ENCODE measurements around the gene NEIL3.

Gene NEIL3

DNA sequence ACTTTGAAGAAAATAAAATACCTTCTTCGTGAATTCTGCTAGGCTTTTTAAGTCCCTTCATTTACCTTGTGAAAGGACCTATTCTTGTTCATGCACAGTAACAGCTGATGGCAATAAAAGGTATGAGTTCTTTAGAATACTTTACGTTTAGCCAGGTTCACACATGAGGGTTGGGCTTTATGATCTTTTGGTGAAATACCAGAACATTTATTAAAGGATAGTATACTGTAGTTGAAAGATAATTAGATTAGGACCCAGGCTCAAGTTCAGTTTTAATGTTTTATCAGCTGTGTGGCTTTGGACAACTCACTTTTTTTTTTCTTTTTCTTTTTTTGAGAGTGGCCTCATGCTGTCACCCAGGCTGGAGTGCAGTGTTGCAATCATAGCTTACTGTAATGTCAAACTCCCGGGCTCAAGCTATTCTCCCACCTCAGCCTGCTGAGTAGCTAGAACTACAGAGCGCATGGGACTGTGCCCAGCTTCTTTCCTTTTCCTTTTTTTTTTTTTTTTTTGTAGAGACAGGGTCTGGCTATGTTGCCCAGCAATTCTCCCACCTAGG lies 28.2 kb upstream of the NEIL3 start:
- WGBS, 2 experiments: 92 to 97% methylated on average over 3 to 4 of the region's 4 CpGs
- Histone ChIP-seq H3K4me1 (ENCODE audit: control insufficient read depth, insufficient read depth, low read length) (no peaks in the 10 kb centered on the region), H3K36me3 (ENCODE audit: control insufficient read depth, insufficient read depth, low read length) (no peaks in the 10 kb centered on the region), H3K4me3 (ENCODE audit: insufficient read depth, low read depth, low read length) (no peak overlapping the region), H3K27me3 (ENCODE audit: control insufficient read depth, insufficient read depth, low read length, poor library complexity, severe bottlenecking) (no peaks in the 10 kb centered on the region), H3K9me3 (ENCODE audit: control insufficient read depth, low read length) (no peaks in the 10 kb centered on the region), H3K27ac (ENCODE audit: insufficient read depth, low read depth, low read length, poor library complexity, severe bottlenecking) (no peak overlapping the region)

DNA sequence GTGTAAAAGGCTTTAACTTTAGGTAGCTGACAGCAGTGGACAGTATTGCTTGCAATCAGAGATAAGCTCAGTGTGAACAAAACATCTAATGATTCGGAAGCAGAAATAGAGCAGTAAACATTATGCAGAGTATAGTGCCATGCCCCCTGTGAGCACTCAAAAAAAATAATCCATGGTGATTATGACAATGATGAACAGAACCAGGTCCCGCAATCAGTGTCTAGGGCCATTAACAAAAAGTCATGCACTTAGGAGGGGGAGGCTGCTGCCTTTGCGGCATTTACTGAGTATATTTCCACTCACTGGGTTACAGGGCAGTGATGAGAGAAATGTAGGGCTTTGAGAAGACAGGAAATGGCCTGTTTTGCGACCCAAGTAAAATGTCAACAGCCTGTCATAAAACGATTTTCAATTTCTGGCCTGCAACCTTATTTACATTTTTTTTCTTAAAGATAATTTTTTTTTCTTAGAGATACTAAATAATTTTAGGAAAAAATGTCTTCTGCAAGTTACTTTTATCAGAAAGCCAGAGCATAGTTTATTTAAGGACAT lies 27.3 kb upstream of the NEIL3 start:
- 80 to 89% methylated on average over 5 of the region's 5 CpGs for WGBS, 2 experiments
- no peak overlapping the region for H3K4me3 ChIP-seq (ENCODE audit: insufficient read depth, low read depth, low read length)
- H3K27ac ChIP-seq (ENCODE audit: insufficient read depth, low read depth, low read length, poor library complexity, severe bottlenecking): no peak overlapping the region
- no peaks in the 10 kb centered on the region for H3K36me3 ChIP-seq (ENCODE audit: control insufficient read depth, insufficient read depth, low read length)
- no peaks in the 10 kb centered on the region for H3K27me3 ChIP-seq (ENCODE audit: control insufficient read depth, insufficient read depth, low read length, poor library complexity, severe bottlenecking)
- no peaks in the 10 kb centered on the region for H3K9me3 ChIP-seq (ENCODE audit: control insufficient read depth, low read length)
- no peaks in the 10 kb centered on the region for H3K4me1 ChIP-seq (ENCODE audit: control insufficient read depth, insufficient read depth, low read length)

DNA sequence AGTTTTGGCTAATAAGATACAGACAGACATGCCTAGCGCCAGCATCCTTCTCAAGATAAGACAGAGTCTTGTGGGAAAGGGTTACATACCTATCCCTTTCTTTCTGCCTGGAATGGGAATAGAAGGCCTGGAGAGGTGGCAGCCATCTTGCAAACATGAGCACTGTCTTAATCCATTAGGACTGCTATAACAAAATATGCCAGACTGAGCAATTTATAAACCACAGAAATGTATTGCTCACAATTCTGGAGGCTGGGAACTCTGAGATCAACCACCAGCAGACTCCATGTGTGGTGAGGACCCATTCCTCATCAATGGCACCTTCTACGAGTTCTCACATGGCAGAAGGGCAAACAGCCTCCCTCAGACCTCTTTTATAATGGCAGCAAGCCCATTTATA lies 26.5 kb upstream of the NEIL3 start:
- H3K4me3 ChIP-seq (ENCODE audit: insufficient read depth, low read depth, low read length): no peak overlapping the region
- no peaks in the 10 kb centered on the region for H3K27me3 ChIP-seq (ENCODE audit: control insufficient read depth, insufficient read depth, low read length, poor library complexity, severe bottlenecking)
- no peaks in the 10 kb centered on the region for H3K36me3 ChIP-seq (ENCODE audit: control insufficient read depth, insufficient read depth, low read length)
- H3K27ac ChIP-seq (ENCODE audit: insufficient read depth, low read depth, low read length, poor library complexity, severe bottlenecking): no peak overlapping the region
- 93 to 94% methylated on average over 2 of the region's 2 CpGs for WGBS, 2 experiments
- no peaks in the 10 kb centered on the region for H3K9me3 ChIP-seq (ENCODE audit: control insufficient read depth, low read length)
- H3K4me1 ChIP-seq (ENCODE audit: control insufficient read depth, insufficient read depth, low read length): no peaks in the 10 kb centered on the region

DNA sequence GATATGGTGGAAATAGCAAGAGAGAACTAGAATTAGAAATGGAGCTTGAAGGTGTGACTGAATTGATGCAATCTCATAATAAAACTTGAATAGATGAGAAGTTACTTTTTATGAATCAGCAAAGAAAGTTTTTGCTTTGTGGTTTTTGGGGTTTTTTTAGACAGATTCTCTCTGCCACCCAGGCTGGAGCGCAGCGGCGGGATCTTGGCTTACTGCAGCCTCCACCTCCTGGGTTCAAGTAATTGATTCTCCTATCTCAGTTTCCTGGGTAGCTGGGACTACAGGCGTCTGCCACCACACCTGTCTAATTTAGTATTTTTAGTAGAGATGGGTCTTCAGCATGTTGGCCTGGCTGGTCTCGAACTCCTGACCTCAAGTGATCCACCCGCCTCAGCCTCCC lies 23.7 kb upstream of the NEIL3 start:
- Histone ChIP-seq H3K36me3 (ENCODE audit: control insufficient read depth, insufficient read depth, low read length) (no peaks in the 10 kb centered on the region), H3K4me3 (ENCODE audit: insufficient read depth, low read depth, low read length) (no peak overlapping the region), H3K27me3 (ENCODE audit: control insufficient read depth, insufficient read depth, low read length, poor library complexity, severe bottlenecking) (no peaks in the 10 kb centered on the region), H3K4me1 (ENCODE audit: control insufficient read depth, insufficient read depth, low read length) (no peaks in the 10 kb centered on the region), H3K27ac (ENCODE audit: insufficient read depth, low read depth, low read length, poor library complexity, severe bottlenecking) (no peak overlapping the region), H3K9me3 (ENCODE audit: control insufficient read depth, low read length) (no peaks in the 10 kb centered on the region)
- WGBS, 2 experiments: 89 to 91% methylated on average over 6 of the region's 6 CpGs

DNA sequence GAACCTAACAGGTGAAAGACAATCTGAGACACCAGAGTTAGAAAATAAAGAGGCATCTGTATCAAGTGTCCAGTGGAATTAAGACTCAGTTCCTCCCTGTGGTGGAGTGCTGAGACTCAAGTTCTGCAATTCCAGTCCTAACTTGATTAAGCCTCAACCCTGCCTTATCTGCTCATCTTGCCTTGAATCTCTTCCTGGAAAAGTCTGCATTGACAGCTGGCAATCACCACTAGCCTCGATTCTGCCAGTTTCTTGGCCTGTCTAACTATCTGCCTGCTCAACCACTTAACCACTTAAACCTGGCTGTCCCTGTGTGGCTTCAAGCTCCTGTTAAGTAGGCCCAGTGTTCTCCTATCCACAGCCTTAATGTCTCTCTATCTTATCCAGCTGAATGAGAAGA lies 22.4 kb upstream of the NEIL3 start:
- Histone ChIP-seq H3K4me3 (ENCODE audit: insufficient read depth, low read depth, low read length) (no peak overlapping the region), H3K4me1 (ENCODE audit: control insufficient read depth, insufficient read depth, low read length) (no peaks in the 10 kb centered on the region), H3K27ac (ENCODE audit: insufficient read depth, low read depth, low read length, poor library complexity, severe bottlenecking) (no peak overlapping the region), H3K27me3 (ENCODE audit: control insufficient read depth, insufficient read depth, low read length, poor library complexity, severe bottlenecking) (no peaks in the 10 kb centered on the region), H3K9me3 (ENCODE audit: control insufficient read depth, low read length) (no peaks in the 10 kb centered on the region), H3K36me3 (ENCODE audit: control insufficient read depth, insufficient read depth, low read length) (no peaks in the 10 kb centered on the region)
- WGBS, 2 experiments: 88 to 91% methylated on average over 1 of the region's 1 CpG

DNA sequence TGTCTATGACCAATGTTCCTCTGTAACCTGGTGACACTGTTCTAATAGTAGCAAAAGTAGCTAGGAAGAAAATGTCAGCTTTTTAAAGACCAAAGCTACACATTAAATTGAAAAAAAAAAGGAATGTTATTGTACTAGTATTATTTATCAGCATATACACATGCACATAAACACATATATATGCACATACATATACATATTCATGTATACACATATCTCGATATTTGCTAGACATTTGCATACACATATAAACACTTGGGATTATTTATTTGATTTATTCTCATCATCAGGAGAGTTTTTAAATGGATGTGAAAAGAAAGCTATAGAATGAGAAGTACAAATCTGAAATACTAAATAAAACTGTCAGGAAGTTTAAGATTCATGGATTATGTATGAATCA lies 21.3 kb upstream of the NEIL3 start:
- Histone ChIP-seq H3K36me3 (ENCODE audit: control insufficient read depth, insufficient read depth, low read length) (no peaks in the 10 kb centered on the region), H3K4me3 (ENCODE audit: insufficient read depth, low read depth, low read length) (no peak overlapping the region), H3K4me1 (ENCODE audit: control insufficient read depth, insufficient read depth, low read length) (no peaks in the 10 kb centered on the region), H3K27me3 (ENCODE audit: control insufficient read depth, insufficient read depth, low read length, poor library complexity, severe bottlenecking) (no peaks in the 10 kb centered on the region), H3K27ac (ENCODE audit: insufficient read depth, low read depth, low read length, poor library complexity, severe bottlenecking) (no peak overlapping the region), H3K9me3 (ENCODE audit: control insufficient read depth, low read length) (no peaks in the 10 kb centered on the region)
- no CpG with 5 or more reads among the region's 1 CpG for WGBS, 2 experiments

DNA sequence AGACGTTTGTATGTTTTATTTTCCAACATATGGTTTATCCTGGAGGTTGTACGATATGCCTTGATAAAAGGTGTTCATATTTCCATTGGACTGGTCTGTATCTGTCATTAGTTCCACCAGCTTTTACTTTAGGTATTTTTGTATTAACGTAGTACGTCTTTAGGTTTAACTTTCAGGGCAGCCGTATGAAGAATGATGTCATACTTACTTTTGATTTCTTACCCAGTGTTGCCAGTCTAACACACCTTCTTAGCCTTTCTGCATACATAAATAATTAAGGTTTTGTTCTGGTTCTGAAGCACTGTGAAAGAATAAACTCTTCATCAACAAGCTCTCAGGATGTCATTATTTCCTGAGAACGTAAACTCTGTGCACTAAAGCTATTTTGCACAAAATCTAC lies 18.9 kb upstream of the NEIL3 start:
- Histone ChIP-seq H3K9me3 (ENCODE audit: control insufficient read depth, low read length) (no peaks in the 10 kb centered on the region), H3K27me3 (ENCODE audit: control insufficient read depth, insufficient read depth, low read length, poor library complexity, severe bottlenecking) (no peaks in the 10 kb centered on the region), H3K4me1 (ENCODE audit: control insufficient read depth, insufficient read depth, low read length) (no peaks in the 10 kb centered on the region), H3K36me3 (ENCODE audit: control insufficient read depth, insufficient read depth, low read length) (no peaks in the 10 kb centered on the region), H3K27ac (ENCODE audit: insufficient read depth, low read depth, low read length, poor library complexity, severe bottlenecking) (no peak overlapping the region), H3K4me3 (ENCODE audit: insufficient read depth, low read depth, low read length) (no peak overlapping the region)
- 91 to 100% methylated on average over 5 to 6 of the region's 6 CpGs for WGBS, 2 experiments

DNA sequence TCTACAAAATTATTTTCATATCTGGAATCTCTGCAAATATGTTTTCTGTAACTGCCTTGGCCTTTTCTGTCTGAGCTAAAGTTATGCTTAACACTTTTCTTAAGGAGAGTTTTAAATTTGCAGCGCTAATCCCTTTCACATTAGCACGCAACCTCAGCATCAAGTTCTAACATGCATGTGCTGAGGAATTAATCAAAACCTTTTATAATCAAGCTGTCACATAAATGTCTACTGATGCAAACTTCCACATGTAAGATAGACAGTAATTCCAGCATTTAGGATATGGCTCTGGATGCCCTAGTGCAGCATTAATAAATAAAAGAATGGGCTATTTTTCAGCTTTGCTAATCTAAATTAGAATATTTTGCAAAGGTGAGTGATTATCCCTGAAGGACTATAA lies 17.5 kb upstream of the NEIL3 start:
- no peak overlapping the region for H3K27ac ChIP-seq (ENCODE audit: insufficient read depth, low read depth, low read length, poor library complexity, severe bottlenecking)
- no peaks in the 10 kb centered on the region for H3K36me3 ChIP-seq (ENCODE audit: control insufficient read depth, insufficient read depth, low read length)
- H3K9me3 ChIP-seq (ENCODE audit: control insufficient read depth, low read length): no peaks in the 10 kb centered on the region
- H3K27me3 ChIP-seq (ENCODE audit: control insufficient read depth, insufficient read depth, low read length, poor library complexity, severe bottlenecking): no peaks in the 10 kb centered on the region
- 94 to 96% methylated on average over 2 of the region's 2 CpGs for WGBS, 2 experiments
- H3K4me1 ChIP-seq (ENCODE audit: control insufficient read depth, insufficient read depth, low read length): no peaks in the 10 kb centered on the region
- no peak overlapping the region for H3K4me3 ChIP-seq (ENCODE audit: insufficient read depth, low read depth, low read length)

DNA sequence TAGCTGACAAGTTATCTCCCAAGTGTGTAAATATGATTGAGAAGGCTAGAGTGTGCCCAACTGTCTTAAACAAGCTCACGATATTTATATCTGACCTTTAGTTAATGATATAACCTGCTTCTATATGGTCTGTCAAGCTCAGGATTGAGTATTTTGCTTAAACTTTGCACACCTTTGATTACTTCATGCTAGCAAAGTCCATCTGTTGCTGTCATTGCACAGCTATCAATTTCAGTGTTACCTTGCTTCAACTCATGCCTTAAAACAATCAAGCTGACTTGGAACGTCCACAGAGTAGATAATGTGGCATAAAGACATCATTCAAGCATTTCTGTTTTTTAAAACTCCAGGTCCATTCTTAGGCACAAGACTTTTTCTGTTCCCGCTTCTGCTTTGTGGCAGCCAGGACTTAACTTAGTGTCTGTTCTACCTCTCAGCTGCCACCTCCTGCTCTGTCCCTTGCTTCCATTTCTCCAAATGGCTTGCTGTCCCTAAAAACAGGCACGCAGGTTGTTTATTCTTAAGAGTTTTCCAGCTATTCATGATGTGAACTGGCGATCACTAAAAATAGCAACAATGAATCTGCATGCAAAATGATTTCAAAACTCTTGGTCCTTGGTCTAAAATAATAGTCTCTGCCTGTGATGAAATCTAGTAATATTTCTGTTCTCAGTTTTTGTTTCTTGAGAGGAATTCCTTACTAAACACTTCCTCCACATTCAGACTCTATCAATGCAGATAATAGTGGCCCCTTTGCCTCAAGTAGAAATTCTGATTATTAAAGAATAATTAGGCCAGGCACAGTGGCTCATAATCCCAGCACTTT lies 16.3 kb upstream of the NEIL3 start:
- Histone ChIP-seq H3K9me3 (ENCODE audit: control insufficient read depth, low read length) (peaks cover 3% of the 10 kb centered on the region), H3K36me3 (ENCODE audit: control insufficient read depth, insufficient read depth, low read length) (no peaks in the 10 kb centered on the region), H3K4me3 (ENCODE audit: insufficient read depth, low read depth, low read length) (no peak overlapping the region), H3K27ac (ENCODE audit: insufficient read depth, low read depth, low read length, poor library complexity, severe bottlenecking) (no peak overlapping the region), H3K4me1 (ENCODE audit: control insufficient read depth, insufficient read depth, low read length) (no peaks in the 10 kb centered on the region), H3K27me3 (ENCODE audit: control insufficient read depth, insufficient read depth, low read length, poor library complexity, severe bottlenecking) (no peaks in the 10 kb centered on the region)
- 92 to 94% methylated on average over 5 of the region's 5 CpGs for WGBS, 2 experiments

DNA sequence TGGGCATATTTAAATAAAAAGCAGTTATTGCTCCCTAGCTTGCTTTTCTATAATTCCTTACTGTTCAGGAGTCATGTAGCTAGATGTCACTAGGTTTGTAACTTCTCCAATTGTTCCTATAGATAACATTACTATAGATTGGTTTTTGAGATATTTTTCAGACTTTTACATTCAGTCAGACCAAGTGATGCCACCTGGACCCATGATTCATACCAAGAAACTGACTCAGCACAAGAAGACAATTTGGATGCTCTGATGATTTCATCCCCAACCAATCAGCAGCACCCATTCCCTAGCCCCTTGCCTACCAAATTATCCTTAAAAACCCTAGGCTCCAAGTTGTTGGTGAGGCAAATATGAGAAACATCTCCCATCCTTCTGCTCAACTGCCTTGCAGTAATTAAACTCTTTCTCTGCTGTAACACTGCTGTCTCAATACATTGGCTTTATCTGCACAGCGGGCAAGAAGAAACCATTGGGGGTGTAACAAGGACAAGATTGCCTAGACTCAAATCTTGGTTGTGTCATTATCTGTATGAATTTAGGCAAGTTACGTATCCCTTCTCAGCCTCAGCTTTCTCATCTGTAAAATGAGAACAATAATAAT lies 11.8 kb upstream of the NEIL3 start:
- WGBS, 2 experiments: 92 to 100% methylated on average over 1 of the region's 2 CpGs
- Histone ChIP-seq H3K36me3 (ENCODE audit: control insufficient read depth, insufficient read depth, low read length) (no peaks in the 10 kb centered on the region), H3K4me3 (ENCODE audit: insufficient read depth, low read depth, low read length) (no peak overlapping the region), H3K4me1 (ENCODE audit: control insufficient read depth, insufficient read depth, low read length) (no peaks in the 10 kb centered on the region), H3K9me3 (ENCODE audit: control insufficient read depth, low read length) (peaks cover 3% of the 10 kb centered on the region), H3K27ac (ENCODE audit: insufficient read depth, low read depth, low read length, poor library complexity, severe bottlenecking) (no peak overlapping the region), H3K27me3 (ENCODE audit: control insufficient read depth, insufficient read depth, low read length, poor library complexity, severe bottlenecking) (no peaks in the 10 kb centered on the region)
